Stimulated activated naive B cell treated with anti-CD40 and anti-IgM and Interleukin-4, amounts not matched to agents 10 μg/mL and 1 μg/mL and 100 μg/mL, for 72 hours (primary cell): Measurements from ENCODE around the gene FBLN7.
A peak's percentile ranks its signal among the peaks of the same experiment; 100 is the strongest.
"Not testable (repeated sequence)": the region's sequence is repeated elsewhere in the genome, so short reads cannot be mapped to it uniquely, and the experiment has no call there.

ENCODE experiments used
- ATAC-seq, 2 donors: fragments of 150-1000 bp; cut with Tn5 transposase; replicated peaks; 2 replicates each; pipeline ENCODE4 v1.10.0; 2021; ENCODE audit warnings: moderate library complexity in 1 of 2
- DNase-seq: peaks from one replicate; pipeline ENCODE4 v3.0.0; 2021
- H3K27ac Mint-ChIP-seq: one replicate; pipeline ENCODE4 v1.8.0; 2022; ENCODE audit warnings: mild to moderate bottlenecking, mixed read lengths
- H3K27me3 Mint-ChIP-seq, 2 donors: one replicate each; pipeline ENCODE4 v1.8.0; 2022; ENCODE audit warnings: mixed read lengths in 2 of 2
- H3K36me3 Mint-ChIP-seq, 2 donors: one replicate each; pipeline ENCODE4 v1.8.0; 2022; ENCODE audit warnings: mixed read lengths in 2 of 2, mild to moderate bottlenecking in 1 of 2
- H3K4me1 Mint-ChIP-seq, 2 donors: one replicate each; pipeline ENCODE4 v1.8.0; 2022; ENCODE audit warnings: mixed read lengths in 2 of 2, mild to moderate bottlenecking in 1 of 2
- H3K4me3 Mint-ChIP-seq, 2 donors: one replicate each; pipeline ENCODE4 v1.8.0; 2022; ENCODE audit warnings: mild to moderate bottlenecking in 2 of 2, mixed read lengths in 2 of 2, moderate library complexity in 1 of 2
- H3K9me3 Mint-ChIP-seq, 2 donors: one replicate each; pipeline ENCODE4 v1.8.0; 2022; ENCODE audit warnings: mixed read lengths in 2 of 2, mild to moderate bottlenecking in 1 of 2

Gene FBLN7

DNA sequence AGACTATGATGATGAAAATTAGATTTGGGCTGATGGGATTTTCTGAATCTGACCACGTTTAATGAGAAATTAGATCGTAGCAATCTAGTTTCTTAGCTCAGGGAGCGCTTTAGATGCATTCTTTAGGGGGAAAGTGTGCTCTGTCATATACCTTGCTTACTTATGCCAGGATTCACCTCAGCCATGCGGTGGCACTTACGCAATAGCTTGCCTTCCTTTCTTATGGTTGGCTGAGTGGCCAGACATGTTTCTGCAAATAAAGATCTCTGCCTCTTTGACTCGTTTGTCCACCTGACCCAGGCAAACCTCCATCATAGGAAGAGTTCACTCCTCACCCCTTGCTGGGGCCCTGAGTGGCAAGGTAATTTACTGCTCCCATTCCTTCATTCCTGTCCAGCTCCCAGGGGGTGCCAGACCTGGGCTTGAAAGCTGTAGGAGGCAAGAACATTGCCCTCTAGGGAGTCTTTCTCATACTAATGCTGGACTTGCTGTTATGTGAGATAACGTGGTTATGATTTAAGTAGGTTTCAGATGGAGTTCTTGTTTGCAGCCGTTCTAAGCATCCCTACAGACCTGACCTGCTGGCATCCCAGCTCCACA, 57.1 kb downstream of the FBLN7 start:
- Mint-ChIP-seq H3K9me3 (peaks cover 0 to 3% of the 10 kb centered on the region in 2 donors), H3K27ac (no peak overlapping the region), H3K36me3 (no peaks in the 10 kb centered on the region), H3K4me3 (no peak overlapping the region), H3K27me3 (no peaks in the 10 kb centered on the region), H3K4me1 (peaks cover 9 to 22% of the 10 kb centered on the region in 2 donors)
- DNase-seq (no peak), ATAC-seq (no peak)

DNA sequence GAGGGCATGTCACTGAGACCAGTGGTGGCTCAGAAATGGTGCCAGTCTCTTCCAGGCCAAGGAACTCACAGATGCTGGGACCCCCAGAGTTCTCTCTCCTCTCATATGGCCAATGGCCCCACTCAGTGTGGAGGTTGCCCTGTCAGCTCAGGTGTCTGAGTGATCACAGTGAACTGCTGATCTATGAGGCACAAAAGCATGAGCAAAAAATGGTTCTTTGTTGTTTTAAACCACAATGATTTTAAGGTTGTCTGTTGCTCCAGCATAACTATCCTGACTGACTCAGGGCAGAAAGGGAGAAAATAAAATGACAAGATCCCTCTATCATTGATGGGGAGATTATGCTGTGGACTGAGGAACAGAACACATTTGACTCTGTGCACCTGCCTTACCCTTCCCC, 57.8 kb downstream of the FBLN7 start:
- H3K27ac Mint-ChIP-seq = no peak overlapping the region
- peaks cover 9 to 22% of the 10 kb centered on the region in 2 donors for H3K4me1 Mint-ChIP-seq
- DNase-seq (no peak), ATAC-seq (no peak)
- H3K4me3 Mint-ChIP-seq = no peak overlapping the region
- H3K27me3 Mint-ChIP-seq = no peaks in the 10 kb centered on the region
- H3K36me3 Mint-ChIP-seq = no peaks in the 10 kb centered on the region
- H3K9me3 Mint-ChIP-seq = peaks cover 0 to 3% of the 10 kb centered on the region in 2 donors

DNA sequence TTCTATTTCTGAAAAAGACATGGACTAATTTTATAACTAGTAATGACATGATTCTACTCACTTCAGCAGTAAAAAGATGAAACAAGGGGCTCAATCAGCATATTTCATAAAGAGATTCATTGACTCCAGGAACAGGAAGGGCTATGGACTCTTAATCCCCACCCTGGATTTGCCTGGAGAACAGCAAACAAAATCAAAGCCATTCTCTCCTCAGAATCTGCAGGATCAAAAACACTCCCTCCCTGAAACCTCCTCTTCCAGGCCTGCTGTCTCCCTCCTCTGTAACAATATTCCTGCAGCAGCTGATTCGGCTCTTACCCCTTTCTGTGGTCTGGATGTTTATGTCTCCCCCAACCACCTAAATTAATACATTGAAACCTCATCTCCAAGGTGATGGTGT, 59.7 kb downstream of the FBLN7 start:
- Mint-ChIP-seq H3K27ac (no peak overlapping the region), H3K4me1 (peaks cover 9 to 22% of the 10 kb centered on the region in 2 donors), H3K9me3 (peaks cover 2 to 4% of the 10 kb centered on the region in 2 donors), H3K27me3 (no peaks in the 10 kb centered on the region), H3K4me3 (no peak overlapping the region), H3K36me3 (peaks cover 2 to 3% of the 10 kb centered on the region in 2 donors)
- DNase-seq = no peak
- no peak for ATAC-seq

DNA sequence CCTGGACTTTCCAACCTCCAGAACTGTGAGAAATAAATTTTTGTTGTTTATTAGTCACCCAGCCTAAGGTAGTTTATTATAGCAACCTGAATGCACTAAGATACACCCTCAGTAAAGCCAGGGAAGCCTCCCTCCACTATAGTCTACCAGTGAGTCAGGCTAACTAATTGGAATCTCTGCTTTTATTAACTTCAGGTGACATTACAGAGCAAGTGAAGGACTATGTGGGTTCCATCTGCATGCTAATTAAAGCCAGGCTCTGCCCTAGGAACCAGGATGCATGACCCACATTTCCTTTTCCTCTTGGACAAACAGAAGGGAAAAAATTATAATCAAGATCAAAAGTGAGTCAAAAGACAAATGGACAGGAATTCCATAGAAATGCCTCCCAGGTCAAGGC, 60.6 kb downstream of the FBLN7 start:
- no peak for DNase-seq
- Mint-ChIP-seq H3K27me3 (no peaks in the 10 kb centered on the region), H3K4me3 (no peak overlapping the region), H3K27ac (peak overlapping the region; percentile 38), H3K36me3 (peaks cover 4 to 9% of the 10 kb centered on the region in 2 donors), H3K4me1 (peaks cover 9 to 22% of the 10 kb centered on the region in 2 donors), H3K9me3 (peaks cover 9 to 10% of the 10 kb centered on the region in 2 donors)
- peak; percentile 33 for ATAC-seq

DNA sequence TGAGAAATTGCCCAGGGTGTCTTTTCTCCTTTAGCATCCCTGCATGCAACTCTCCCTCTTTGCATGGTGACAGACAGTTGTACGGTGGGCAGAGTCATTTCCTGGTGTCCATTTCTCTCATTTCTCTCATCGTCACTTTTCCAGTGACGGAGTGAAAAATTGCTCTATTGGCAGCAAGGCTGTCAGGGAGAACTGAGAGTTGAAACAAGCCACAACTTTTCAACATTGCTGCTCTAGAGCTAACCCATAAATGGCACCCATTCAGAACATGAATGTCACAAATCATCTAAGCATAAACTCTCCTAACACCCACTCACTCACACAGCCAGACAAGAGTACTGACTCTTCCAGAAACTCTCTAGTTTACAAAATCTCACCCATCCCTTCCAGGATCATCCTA, 61.0 kb downstream of the FBLN7 start:
- Mint-ChIP-seq H3K9me3 (peaks cover 11 to 12% of the 10 kb centered on the region in 2 donors), H3K4me1 (peaks cover 9 to 22% of the 10 kb centered on the region in 2 donors), H3K36me3 (peaks cover 5 to 10% of the 10 kb centered on the region in 2 donors), H3K27me3 (no peaks in the 10 kb centered on the region), H3K27ac (peak overlapping the region; percentile 38), H3K4me3 (no peak overlapping the region)
- peak; percentile 43 for DNase-seq
- ATAC-seq = peak; percentile 95 to 98

DNA sequence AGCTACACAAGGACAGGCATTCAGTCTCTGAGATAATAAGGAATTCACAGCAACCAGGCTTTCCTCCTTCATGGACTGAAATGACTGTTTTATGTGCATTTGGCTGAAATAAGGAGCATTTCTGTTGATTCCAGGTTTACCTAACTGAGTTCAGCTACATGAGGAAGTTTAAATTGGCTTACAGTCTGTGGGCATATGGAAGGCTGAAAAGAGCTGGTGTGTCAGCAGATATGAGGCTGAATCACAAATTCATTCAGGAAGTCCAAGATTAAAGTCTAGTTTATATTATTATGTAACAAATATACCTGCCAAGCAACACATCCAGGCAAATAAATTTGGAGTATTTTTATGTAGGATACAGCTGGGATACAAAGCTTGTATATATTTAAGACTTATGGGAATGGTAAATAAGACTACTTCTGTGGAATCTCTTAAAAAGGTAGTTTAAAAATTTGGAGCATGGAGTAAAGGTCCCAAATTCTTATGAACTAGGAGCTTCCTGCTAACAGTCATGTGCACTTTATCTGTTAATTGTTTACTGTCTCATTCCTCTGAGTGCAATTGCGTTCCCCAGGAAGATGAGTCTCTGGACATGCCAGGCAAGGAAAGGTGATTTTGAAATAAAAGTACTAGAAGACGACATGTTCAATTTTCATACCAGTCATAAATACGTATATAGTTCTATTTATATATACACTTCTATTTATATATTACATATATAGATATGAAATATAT, 63.7 kb downstream of the FBLN7 start:
- H3K9me3 Mint-ChIP-seq = peaks cover 16 to 17% of the 10 kb centered on the region in 2 donors
- ATAC-seq (no peak), DNase-seq (no peak)
- H3K27ac Mint-ChIP-seq = no peak overlapping the region
- peaks cover 9 to 17% of the 10 kb centered on the region in 2 donors for H3K4me1 Mint-ChIP-seq
- H3K27me3 Mint-ChIP-seq = peaks cover 0 to 6% of the 10 kb centered on the region in 2 donors
- H3K4me3 Mint-ChIP-seq = no peak overlapping the region
- H3K36me3 Mint-ChIP-seq = peaks cover 10 to 22% of the 10 kb centered on the region in 2 donors

DNA sequence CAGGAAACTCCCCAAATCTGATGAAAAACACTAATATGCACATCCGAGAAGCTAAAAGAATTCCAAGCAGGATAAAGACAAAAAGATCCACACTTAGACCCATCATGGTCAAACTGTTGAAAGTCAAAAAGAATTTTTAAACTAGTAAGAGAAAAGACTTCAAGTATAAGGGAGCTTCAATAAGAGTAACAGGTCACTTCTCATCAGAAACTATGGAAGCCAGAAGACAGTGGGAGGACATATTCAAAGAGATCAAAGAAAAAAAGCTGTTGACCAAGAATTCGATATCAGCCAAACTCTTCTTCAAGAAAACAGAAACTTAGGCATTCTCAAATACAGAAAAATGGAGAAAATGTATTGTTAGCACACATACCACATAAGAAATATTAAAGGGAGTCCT, 66.2 kb downstream of the FBLN7 start:
- H3K27me3 Mint-ChIP-seq = peaks cover 0 to 6% of the 10 kb centered on the region in 2 donors
- peaks cover 14 to 24% of the 10 kb centered on the region in 2 donors for H3K36me3 Mint-ChIP-seq
- no peak for ATAC-seq
- H3K4me1 Mint-ChIP-seq = peaks cover 5 to 9% of the 10 kb centered on the region in 2 donors
- no peak overlapping the region for H3K27ac Mint-ChIP-seq
- DNase-seq = no peak
- peaks cover 16 to 19% of the 10 kb centered on the region in 2 donors for H3K9me3 Mint-ChIP-seq
- H3K4me3 Mint-ChIP-seq = no peak overlapping the region

DNA sequence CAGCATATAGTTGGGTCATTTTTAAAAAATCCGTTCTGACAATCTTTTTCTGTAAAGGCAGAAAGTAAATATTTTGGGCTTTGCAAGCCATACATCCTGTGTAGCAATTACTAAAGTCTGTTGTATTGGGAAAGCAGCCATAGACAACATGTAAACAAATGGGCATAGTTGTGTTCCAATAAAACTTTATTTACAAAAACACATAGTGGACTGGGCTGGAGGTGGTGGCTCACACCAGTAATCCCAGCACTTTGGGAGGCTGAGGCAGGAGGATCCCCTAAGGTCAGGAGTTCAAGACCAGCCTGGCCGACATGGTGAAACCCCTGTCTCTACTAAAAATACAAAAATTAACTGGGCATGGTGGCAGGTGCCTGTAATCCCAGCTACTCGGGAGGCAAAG, 69.7 kb downstream of the FBLN7 start:
- H3K4me3 Mint-ChIP-seq, DNase-seq, ATAC-seq, H3K27ac Mint-ChIP-seq, H3K27me3 Mint-ChIP-seq, H3K4me1 Mint-ChIP-seq: not testable (repeated sequence)
- H3K9me3 Mint-ChIP-seq = peaks cover 13 to 16% of the 10 kb centered on the region in 2 donors
- H3K36me3 Mint-ChIP-seq = peaks cover 25 to 47% of the 10 kb centered on the region in 2 donors

DNA sequence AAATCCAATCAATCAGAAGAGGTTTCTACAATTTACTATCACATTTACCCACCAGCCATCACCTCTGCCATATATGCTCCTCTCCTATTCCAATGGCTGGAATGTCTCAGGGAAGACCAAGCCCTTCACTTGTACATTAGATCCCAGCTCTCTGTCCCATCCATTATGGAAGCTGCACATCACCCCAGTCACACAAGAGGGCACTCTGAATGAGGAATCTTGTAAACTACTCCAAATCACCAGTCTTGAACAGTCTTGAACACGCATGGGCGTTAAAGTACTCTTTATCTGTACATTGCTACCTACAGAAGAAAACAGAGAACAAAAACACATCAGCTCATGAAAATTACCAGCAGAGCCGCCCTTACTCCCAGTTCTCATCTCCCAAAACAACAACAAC, 78.0 kb downstream of the FBLN7 start:
- no peak overlapping the region for H3K4me3 Mint-ChIP-seq
- H3K27ac Mint-ChIP-seq = peak overlapping the region; percentile 6

DNA sequence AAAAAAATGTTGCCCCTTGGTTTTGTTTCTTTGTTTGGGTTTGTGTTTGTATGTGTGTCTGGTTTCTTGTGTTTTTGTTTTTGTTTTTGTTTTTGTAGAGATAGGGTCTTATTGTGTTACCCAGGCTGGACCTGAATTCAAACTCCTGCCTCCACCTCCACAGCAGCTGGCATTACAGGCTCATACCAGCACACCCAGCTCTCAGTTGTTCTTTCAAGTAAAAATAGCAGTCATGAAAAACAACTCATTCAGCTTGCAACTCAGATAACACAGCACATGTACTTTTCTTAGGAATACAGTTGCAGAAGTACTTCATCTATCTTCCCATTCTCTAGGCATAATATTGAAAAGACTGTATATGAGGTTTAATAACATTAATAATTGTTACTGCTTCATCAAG, 79.7 kb downstream of the FBLN7 start:
- no peak overlapping the region for H3K4me3 Mint-ChIP-seq
- peaks cover 14 to 53% of the 10 kb centered on the region in 2 donors for H3K36me3 Mint-ChIP-seq
- H3K27ac Mint-ChIP-seq = no peak overlapping the region
- H3K9me3 Mint-ChIP-seq = peaks cover 16 to 18% of the 10 kb centered on the region in 2 donors
- ATAC-seq (no peak), DNase-seq (no peak)
- H3K4me1 Mint-ChIP-seq = peaks cover 9 to 13% of the 10 kb centered on the region in 2 donors
- no peaks in the 10 kb centered on the region for H3K27me3 Mint-ChIP-seq

More for the DNA sequence above, 78.0 kb downstream of the FBLN7 start:
- H3K36me3 Mint-ChIP-seq = peaks cover 25 to 46% of the 10 kb centered on the region in 2 donors
- H3K4me1 Mint-ChIP-seq = peaks cover 2 to 4% of the 10 kb centered on the region in 2 donors
- DNase-seq (no peak), ATAC-seq (no peak)
- peaks cover 7 to 10% of the 10 kb centered on the region in 2 donors for H3K9me3 Mint-ChIP-seq
- H3K27me3 Mint-ChIP-seq = no peaks in the 10 kb centered on the region

DNA sequence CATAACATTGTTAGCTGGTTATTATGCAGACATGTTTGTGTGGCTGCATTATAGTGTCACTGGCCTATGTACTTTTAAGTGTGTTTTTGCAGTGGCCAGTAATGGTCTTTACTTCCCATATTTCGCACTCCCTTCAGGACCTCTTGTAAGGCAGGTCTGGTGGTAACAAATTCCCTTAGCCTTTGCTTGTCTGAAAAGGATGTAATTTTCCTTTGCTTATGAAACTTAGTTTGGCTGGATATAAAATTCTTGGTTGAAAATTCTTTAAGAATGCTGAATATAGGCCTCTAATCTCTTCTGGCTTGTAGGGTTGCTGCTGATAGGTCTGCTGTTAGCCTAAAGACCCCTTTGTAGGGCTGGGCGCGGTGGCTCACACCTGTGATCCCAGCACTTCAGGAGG, 82.0 kb downstream of the FBLN7 start:
- ATAC-seq = no peak
- no peak overlapping the region for H3K27ac Mint-ChIP-seq
- DNase-seq = no peak
- H3K36me3 Mint-ChIP-seq = peaks cover 10 to 45% of the 10 kb centered on the region in 2 donors
- H3K4me1 Mint-ChIP-seq = peaks cover 9 to 13% of the 10 kb centered on the region in 2 donors
- H3K27me3 Mint-ChIP-seq = no peaks in the 10 kb centered on the region
- H3K9me3 Mint-ChIP-seq = peaks cover 16 to 17% of the 10 kb centered on the region in 2 donors
- H3K4me3 Mint-ChIP-seq = no peak overlapping the region

DNA sequence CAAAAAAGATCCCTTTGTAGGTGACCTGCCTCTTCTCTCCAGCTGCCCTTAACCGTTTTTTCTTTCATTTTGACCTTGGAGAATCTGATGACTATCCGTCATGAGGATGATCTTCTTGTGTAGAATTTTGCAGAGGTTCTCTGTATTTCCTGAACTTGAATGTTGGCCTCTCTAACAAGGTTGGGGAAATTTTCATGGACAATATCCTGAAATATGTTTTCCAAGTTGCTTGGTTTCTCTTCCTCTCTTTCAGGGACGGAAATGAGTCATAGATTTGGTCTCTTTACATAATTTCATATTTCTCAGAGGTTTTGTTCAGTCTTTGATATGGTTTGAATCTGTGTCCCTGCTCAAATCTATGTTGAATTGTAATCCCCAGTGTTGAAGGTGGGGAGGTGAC, 82.6 kb downstream of the FBLN7 start:
- Mint-ChIP-seq H3K27me3 (no peaks in the 10 kb centered on the region), H3K36me3 (peaks cover 10 to 42% of the 10 kb centered on the region in 2 donors), H3K4me3 (peak overlapping the region in 1 of 2 donors; percentile 37)

DNA sequence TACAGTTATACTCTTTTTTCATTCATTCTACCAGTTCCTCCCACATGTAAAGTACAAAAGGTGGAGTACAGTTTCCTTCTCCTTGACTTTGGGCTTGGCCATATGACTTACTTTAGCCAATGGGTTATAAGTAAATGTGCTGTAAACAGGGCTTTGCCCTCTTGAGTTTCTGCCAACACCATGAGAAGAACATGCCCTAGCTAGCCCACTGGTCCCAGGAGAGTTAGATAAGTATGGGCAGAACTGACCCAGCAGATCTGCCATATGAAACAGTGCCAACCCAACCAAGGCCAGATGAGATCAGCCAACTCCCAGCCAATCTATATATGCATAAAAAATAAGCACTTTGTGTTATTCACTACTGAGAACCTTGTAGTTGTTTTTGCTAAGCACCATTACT, 91.2 kb downstream of the FBLN7 start:
- peaks cover 38 to 48% of the 10 kb centered on the region in 2 donors for H3K36me3 Mint-ChIP-seq
- no peak for DNase-seq
- no peak overlapping the region for H3K27ac Mint-ChIP-seq
- ATAC-seq = no peak
- H3K9me3 Mint-ChIP-seq = no peaks in the 10 kb centered on the region
- peaks cover 0 to 4% of the 10 kb centered on the region in 2 donors for H3K4me1 Mint-ChIP-seq
- no peaks in the 10 kb centered on the region for H3K27me3 Mint-ChIP-seq
- no peak overlapping the region for H3K4me3 Mint-ChIP-seq

More for the DNA sequence above, 82.6 kb downstream of the FBLN7 start:
- no peak for ATAC-seq
- DNase-seq = no peak
- H3K4me1 Mint-ChIP-seq = peaks cover 9 to 13% of the 10 kb centered on the region in 2 donors
- peak overlapping the region; percentile 25 for H3K27ac Mint-ChIP-seq
- H3K9me3 Mint-ChIP-seq = peaks cover 16 to 17% of the 10 kb centered on the region in 2 donors

DNA sequence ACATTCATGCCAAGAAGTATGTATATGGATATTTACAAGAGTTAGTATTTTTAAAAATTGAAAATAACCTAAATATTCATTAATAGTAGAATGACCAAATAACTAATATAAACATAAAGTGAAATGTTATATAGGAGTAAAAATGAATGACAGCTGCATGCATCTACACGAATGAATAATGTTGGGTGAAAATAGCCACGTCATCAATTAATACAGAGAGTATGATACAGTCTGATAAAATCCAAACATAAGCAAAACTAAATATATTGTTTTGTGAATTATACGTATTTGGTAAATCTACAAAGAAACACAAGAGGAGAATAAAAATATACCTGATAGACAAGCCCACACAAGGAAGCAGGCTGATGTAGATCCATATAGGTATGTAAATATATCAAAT, 92.2 kb downstream of the FBLN7 start:
- Mint-ChIP-seq H3K4me1 (peaks cover 0 to 4% of the 10 kb centered on the region in 2 donors), H3K27ac (no peak overlapping the region), H3K36me3 (peaks cover 35 to 42% of the 10 kb centered on the region in 2 donors), H3K9me3 (no peaks in the 10 kb centered on the region), H3K4me3 (no peak overlapping the region), H3K27me3 (no peaks in the 10 kb centered on the region)
- DNase-seq (no peak), ATAC-seq (no peak)
